ENCODE results near the gene IL10RA. TPM values are rescaled to one million over a fixed set of nuclear protein-coding genes. Genes with fewer than 3 reads are reported as not detected.

Gene IL10RA
- total RNA-seq, 1 donor from 2014 or later = not detected

- DNase-seq = no peak
Measured at GRCh38 chr11:118008271-118008911, 22.2 kb downstream of the IL10RA start.

- DNase-seq = no peak
Measured at GRCh38 chr11:118009864-118010737, 23.9 kb downstream of the IL10RA start.

- no peak for DNase-seq
Measured at GRCh38 chr11:118010738-118011461, 24.7 kb downstream of the IL10RA start.

- DNase-seq = peak; percentile 34
Measured at GRCh38 chr11:118012083-118012669, 26.0 kb downstream of the IL10RA start.

DNA sequence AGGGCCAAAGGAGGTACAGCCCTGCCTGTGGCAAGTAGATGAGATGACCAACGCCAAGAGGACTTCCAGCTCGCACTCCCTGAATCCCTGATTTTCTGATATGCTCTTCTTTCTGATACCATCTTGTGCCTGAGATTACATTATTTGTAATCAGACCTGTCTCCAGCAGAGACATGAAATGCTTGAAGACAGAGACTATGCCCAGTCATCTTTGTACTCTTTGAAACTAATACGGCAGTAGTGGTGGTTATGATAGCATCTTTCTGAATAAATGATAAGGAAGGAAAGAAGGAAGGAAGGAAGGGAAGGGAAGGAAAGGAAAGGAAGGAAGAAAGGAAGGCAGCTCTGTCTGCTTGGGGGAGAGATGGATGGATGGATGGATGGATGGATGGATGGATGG is 27.8 kb downstream of the IL10RA start:
- no peak for DNase-seq

DNA sequence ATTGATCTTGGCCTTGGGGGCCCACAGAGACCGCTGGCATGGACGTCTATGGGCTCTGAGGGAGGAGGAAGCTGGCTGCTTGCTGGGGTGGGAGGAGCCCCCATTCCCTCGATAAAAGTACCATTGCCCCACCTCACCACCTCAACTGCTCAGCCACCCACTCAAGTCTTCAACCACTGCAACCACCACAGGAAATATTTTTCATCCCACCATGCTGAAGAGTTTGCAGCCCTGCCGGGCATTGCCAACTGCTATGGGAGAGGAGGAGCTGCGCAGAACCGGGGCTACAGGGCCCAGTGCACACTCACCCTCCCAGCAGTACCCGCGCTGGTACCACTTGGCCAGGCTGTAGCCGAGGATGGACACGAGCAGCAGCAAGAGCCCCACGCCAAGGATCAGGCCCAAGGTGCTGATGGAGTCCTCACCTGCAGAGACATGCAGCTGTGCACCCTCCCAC is 29.2 kb downstream of the IL10RA start:
- DNase-seq = no peak

GRCh38 chr11:118016104-118016503 is 29.9 kb downstream of the IL10RA start:
- DNase-seq = no peak

DNA sequence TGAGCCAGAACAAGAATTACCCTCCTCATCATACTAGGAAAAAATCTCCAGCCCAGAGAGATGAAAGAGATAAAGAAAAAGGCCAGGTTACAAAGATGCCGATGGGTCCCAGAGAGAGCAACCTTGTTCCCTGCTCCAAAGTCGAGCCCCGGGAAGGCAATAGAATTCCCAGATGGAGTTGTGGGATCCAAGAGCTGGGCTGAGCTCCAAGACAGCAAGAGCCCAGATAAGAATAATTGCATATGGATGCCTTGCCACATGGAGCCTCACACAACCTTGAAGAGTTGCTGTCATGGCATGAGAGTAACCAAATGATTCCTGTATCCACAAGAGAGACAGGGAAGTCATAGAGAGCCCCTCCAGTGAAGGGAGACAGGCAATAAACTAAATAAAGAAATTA is 30.9 kb downstream of the IL10RA start:
- no peak for DNase-seq

GRCh38 chr11:118017631-118018315 is 31.6 kb downstream of the IL10RA start:
- no peak for DNase-seq

- no peak for DNase-seq
Measured at GRCh38 chr11:118018401-118018800, 32.2 kb downstream of the IL10RA start.

DNA sequence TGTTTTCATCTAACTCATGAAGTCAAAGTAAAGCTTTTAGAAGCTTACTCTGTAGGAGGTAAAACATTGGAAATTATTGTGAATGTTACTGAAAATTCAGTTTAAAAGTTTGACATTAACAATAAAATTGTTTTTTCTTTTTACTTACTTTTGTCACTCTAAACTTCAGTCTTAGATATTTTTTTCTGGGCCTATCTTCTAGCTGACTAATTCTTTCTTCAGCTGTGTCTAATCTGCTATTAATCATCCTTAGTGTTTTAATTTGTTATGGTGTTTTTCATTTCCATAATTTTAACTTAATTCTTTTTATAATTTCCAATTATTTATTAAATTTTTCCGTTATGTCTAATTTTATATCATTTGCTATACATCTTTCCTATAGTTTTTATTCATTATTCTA is 35.0 kb downstream of the IL10RA start:
- no peak for DNase-seq

DNA sequence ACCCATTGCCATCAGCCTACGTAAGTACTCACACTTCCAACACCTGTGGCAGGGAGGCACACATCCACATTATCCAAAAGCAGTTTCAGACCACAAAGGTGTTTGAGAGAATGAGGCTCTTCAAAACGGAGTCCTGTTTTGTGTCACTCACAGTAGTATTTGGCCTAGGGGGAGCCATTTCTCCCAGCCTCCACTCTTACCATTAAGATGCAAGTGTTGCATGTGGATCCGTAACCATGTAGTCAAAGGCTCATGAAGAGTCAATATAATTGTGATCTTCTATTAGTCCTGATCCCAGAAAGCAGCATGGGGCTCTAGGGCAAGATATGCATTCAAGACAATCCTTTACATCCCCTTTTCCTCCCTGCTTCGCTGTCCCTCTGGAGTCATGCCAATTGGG is 41.5 kb downstream of the IL10RA start:
- DNase-seq = no peak

- no peak for DNase-seq
Measured at GRCh38 chr11:118028626-118029025, 42.4 kb downstream of the IL10RA start.

DNA sequence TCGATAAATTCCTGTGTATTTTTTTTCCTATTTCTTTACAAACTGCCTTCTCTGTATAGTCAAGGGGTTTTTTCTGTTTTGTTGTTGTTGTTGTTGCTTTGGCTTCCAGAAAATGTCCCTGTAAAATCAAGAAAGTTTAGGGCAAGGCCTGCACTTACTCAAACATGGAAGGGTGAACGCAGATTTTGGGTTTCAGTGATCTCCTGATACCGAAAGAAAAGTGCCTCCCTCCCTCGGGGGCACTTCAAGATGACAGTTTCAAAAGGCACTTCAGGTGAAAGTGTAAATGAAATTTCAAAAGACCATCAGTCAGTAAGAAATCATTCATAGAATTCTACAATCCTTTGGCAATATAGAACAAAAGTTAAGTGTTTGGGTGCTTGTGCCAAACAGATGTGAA is 47.2 kb downstream of the IL10RA start:
- DNase-seq = no peak

GRCh38 chr11:118042141-118042540 is 55.9 kb downstream of the IL10RA start:
- no peak for DNase-seq

- DNase-seq = no peak
Measured at GRCh38 chr11:118042796-118043195, 56.6 kb downstream of the IL10RA start.

GRCh38 chr11:118045191-118045590 is 59.0 kb downstream of the IL10RA start:
- no peak for DNase-seq

DNA sequence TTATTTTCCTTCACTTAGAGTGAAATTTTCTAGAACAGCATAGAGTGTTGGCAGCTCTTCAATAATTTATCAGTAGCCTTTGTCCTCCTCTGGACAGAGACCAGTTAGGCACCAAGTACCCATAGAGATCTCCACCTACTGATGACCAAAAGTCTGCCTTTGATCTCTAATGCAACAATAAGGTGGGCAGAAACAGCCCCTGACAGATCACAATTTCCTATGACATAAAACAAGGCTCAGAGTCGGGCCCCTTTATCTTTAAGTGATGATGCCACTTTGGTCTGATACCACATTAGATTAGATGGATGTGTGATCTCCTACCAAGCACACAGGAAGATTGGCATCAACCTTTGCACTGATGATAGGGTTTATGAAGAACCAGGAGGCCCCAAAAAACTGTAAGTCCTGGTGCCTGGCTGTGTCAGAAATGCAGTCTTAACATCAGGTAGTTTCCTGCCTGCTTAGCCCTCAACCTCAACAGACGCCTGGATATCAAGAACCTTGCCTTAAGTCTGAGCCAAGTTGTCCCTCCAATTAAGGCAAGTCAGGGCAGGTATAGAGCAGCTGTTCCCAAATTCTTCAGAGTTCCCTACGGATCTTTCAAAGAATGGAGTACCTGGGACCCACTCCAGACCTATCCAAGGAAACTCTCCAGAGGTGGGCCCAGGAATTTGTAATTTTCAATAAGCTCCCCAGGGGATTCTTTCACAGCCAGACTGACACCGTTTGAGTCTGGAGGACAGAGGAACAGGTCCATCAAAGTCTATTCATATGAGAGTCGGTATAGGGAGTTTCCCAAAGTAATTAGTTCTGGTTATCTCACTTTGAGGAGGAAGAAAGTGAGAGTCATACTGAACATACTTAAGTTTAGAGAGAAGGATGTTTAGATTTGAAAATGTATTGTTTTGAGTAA is 60.1 kb downstream of the IL10RA start:
- no peak for DNase-seq

- no peak for DNase-seq
Measured at GRCh38 chr11:118046964-118047700, 60.9 kb downstream of the IL10RA start.

GRCh38 chr11:118047749-118048148 is 61.6 kb downstream of the IL10RA start:
- no peak for DNase-seq
